ENCODE measurements around the gene PIGH. TPM values are rescaled to one million over a fixed set of nuclear protein-coding genes. Genes with fewer than 3 reads are reported as not detected.

The PIGH gene
- polyA plus RNA-seq, 1 of the 3 experiments (the other 2 are of a cell fraction): 23.6 TPM

- no peak for TF ChIP-seq TAF1 (IDR thresholded peaks at IDR 0.05; ENCODE audit: borderline replicate concordance, low read depth, low read length)
- TF ChIP-seq, protein P1, sequence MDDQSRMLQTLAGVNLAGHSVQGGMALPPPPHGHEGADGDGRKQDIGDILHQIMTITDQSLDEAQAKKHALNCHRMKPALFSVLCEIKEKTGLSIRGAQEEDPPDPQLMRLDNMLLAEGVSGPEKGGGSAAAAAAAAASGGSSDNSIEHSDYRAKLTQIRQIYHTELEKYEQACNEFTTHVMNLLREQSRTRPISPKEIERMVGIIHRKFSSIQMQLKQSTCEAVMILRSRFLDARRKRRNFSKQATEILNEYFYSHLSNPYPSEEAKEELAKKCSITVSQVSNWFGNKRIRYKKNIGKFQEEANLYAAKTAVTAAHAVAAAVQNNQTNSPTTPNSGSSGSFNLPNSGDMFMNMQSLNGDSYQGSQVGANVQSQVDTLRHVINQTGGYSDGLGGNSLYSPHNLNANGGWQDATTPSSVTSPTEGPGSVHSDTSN (IDR thresholded peaks at IDR 0.05): no peak
- TF ChIP-seq, protein P2, sequence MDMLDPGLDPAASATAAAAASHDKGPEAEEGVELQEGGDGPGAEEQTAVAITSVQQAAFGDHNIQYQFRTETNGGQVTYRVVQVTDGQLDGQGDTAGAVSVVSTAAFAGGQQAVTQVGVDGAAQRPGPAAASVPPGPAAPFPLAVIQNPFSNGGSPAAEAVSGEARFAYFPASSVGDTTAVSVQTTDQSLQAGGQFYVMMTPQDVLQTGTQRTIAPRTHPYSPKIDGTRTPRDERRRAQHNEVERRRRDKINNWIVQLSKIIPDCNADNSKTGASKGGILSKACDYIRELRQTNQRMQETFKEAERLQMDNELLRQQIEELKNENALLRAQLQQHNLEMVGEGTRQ (IDR thresholded peaks at IDR 0.05; ENCODE audit: borderline replicate concordance, low read depth, low read length): no peak
- no peak for TF ChIP-seq GATA2 (CRISPR knock-in tag; IDR thresholded peaks at IDR 0.05)
Measured at GRCh38 chr14:67609642-67610310, 9.7 kb upstream of the PIGH start (continued).

DNA sequence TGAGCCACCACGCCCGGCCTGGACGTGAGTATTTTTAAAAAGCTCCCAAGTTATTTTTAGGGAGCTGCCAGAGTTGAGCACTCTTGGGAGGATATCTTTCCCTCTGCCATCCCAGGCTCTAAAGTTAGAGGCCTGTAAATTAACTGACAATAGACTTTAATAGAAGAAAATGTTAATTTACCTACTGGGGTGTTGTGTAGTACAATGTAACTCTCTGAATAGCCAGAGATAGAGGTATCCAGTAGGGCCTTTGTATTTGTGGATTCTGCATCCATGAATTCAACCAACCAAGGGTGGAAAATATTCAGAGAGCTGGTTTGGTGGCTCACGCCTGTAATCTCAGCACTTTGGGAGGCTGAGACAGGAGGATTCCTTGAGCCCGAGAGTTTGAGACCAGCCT lies 7.6 kb upstream of the PIGH start:
- peaks cover under 1% of the 10 kb centered on the region for H3F3A ChIP-seq (replicated peaks; ENCODE audit: insufficient read depth)
- no peak overlapping the region for H3K4me3 ChIP-seq (ENCODE audit: low read depth in 2 of 2, low read length in 1 of 2)
- H3K36me3 ChIP-seq (replicated peaks in 1 of 2; ENCODE audit: control insufficient read depth in 1 of 2, insufficient read depth in 2 of 2, low read length in 1 of 2): no peaks in the 10 kb centered on the region
- H4K20me1 ChIP-seq (ENCODE audit: insufficient read depth): no peaks in the 10 kb centered on the region
- 91% methylated on average over 5 of the region's 5 CpGs for WGBS (ENCODE audit: low lambda C conversion rate)
- CTCF ChIA-PET: interaction anchor here (0.6 to 2.2 kb wide), 2 partner anchors 11 to 223 kb away, joined by 3 to 9 read pairs; no protein-coding TSS in a partner anchor
- POLR2A ChIA-PET: no interaction called here
- no peaks in the 10 kb centered on the region for H3K79me2 ChIP-seq (ENCODE audit: insufficient read depth)
- no peaks in the 10 kb centered on the region for H3K27me3 ChIP-seq (ENCODE audit: insufficient read depth)
- H3K4me2 ChIP-seq: no peak overlapping the region
- H3K27ac ChIP-seq (ENCODE audit: low read depth in 2 of 2, low read length in 1 of 2): no peak overlapping the region
- H3K4me1 ChIP-seq (ENCODE audit: control insufficient read depth in 1 of 2, insufficient read depth in 2 of 2, low read depth in 1 of 2, low read length in 1 of 2): no peaks in the 10 kb centered on the region
- H3K9me3 ChIP-seq: no peaks in the 10 kb centered on the region
- no peak for DNase-seq
- H3K9me2 ChIP-seq: no peaks in the 10 kb centered on the region
- H2AFZ ChIP-seq (ENCODE audit: low read depth): no peak overlapping the region
- H3K9ac ChIP-seq: no peak overlapping the region
- TF ChIP-seq, protein P3, sequence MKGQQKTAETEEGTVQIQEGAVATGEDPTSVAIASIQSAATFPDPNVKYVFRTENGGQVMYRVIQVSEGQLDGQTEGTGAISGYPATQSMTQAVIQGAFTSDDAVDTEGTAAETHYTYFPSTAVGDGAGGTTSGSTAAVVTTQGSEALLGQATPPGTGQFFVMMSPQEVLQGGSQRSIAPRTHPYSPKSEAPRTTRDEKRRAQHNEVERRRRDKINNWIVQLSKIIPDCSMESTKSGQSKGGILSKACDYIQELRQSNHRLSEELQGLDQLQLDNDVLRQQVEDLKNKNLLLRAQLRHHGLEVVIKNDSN (IDR thresholded peaks at IDR 0.05; ENCODE audit: borderline replicate concordance, low read depth): no peak
- TF ChIP-seq RAD21 (IDR thresholded peaks at IDR 0.05; ENCODE audit: low read length) (no peak), TEAD4 (IDR thresholded peaks at IDR 0.05; ENCODE audit: borderline replicate concordance, insufficient read depth) (no peak), EZH2phosphoT487 (IDR thresholded peaks at IDR 0.05; ENCODE audit: borderline replicate concordance, low read depth) (no peak), SMC3 (IDR thresholded peaks at IDR 0.05; ENCODE audit: low read depth, low read length) (no peak), ELF1 (IDR thresholded peaks at IDR 0.05) (no peak), RFX5 (IDR thresholded peaks at IDR 0.05; ENCODE audit: low read length) (no peak), MXI1 (IDR thresholded peaks at IDR 0.05; ENCODE audit: low read depth, low read length) (no peak), FOXM1 (IDR thresholded peaks at IDR 0.05; ENCODE audit: low read depth) (no peak), FOSL2 (IDR thresholded peaks at IDR 0.05; ENCODE audit: borderline replicate concordance, low read depth) (no peak), EP300 (IDR thresholded peaks at IDR 0.05; ENCODE audit: borderline replicate concordance in 1 of 2, low read depth in 1 of 2, low read length in 1 of 2) (no peak), GATA2 (CRISPR knock-in tag; IDR thresholded peaks at IDR 0.05) (no peak), CHD2 (IDR thresholded peaks at IDR 0.05; ENCODE audit: low read length, partially characterized antibody) (no peak)
- TF ChIP-seq, protein P4, sequence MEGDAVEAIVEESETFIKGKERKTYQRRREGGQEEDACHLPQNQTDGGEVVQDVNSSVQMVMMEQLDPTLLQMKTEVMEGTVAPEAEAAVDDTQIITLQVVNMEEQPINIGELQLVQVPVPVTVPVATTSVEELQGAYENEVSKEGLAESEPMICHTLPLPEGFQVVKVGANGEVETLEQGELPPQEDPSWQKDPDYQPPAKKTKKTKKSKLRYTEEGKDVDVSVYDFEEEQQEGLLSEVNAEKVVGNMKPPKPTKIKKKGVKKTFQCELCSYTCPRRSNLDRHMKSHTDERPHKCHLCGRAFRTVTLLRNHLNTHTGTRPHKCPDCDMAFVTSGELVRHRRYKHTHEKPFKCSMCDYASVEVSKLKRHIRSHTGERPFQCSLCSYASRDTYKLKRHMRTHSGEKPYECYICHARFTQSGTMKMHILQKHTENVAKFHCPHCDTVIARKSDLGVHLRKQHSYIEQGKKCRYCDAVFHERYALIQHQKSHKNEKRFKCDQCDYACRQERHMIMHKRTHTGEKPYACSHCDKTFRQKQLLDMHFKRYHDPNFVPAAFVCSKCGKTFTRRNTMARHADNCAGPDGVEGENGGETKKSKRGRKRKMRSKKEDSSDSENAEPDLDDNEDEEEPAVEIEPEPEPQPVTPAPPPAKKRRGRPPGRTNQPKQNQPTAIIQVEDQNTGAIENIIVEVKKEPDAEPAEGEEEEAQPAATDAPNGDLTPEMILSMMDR (IDR thresholded peaks at IDR 0.05): no peak
- TF ChIP-seq, protein P2 (IDR thresholded peaks at IDR 0.05; ENCODE audit: borderline replicate concordance, low read depth, low read length): no peak
- TF ChIP-seq, protein P5, sequence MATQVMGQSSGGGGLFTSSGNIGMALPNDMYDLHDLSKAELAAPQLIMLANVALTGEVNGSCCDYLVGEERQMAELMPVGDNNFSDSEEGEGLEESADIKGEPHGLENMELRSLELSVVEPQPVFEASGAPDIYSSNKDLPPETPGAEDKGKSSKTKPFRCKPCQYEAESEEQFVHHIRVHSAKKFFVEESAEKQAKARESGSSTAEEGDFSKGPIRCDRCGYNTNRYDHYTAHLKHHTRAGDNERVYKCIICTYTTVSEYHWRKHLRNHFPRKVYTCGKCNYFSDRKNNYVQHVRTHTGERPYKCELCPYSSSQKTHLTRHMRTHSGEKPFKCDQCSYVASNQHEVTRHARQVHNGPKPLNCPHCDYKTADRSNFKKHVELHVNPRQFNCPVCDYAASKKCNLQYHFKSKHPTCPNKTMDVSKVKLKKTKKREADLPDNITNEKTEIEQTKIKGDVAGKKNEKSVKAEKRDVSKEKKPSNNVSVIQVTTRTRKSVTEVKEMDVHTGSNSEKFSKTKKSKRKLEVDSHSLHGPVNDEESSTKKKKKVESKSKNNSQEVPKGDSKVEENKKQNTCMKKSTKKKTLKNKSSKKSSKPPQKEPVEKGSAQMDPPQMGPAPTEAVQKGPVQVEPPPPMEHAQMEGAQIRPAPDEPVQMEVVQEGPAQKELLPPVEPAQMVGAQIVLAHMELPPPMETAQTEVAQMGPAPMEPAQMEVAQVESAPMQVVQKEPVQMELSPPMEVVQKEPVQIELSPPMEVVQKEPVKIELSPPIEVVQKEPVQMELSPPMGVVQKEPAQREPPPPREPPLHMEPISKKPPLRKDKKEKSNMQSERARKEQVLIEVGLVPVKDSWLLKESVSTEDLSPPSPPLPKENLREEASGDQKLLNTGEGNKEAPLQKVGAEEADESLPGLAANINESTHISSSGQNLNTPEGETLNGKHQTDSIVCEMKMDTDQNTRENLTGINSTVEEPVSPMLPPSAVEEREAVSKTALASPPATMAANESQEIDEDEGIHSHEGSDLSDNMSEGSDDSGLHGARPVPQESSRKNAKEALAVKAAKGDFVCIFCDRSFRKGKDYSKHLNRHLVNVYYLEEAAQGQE (IDR thresholded peaks at IDR 0.05; ENCODE audit: low read depth, low read length): no peak
- TF ChIP-seq, protein P1 (IDR thresholded peaks at IDR 0.05): no peak
